GM18517 (cell line): ENCODE data around the gene NAV2.

ENCODE experiments used
- ATAC-seq: cut with Tn5 transposase; IDR thresholded peaks from one replicate; pipeline ENCODE4 v1.9.1; 2021; ENCODE audit warnings: mild to moderate bottlenecking, moderate library complexity; ENCODE audit not compliant: unreplicated experiment

Gene NAV2

GRCh38 chr11:20047769-20048154, 335.1 kb downstream of the NAV2 start:
- ATAC-seq = no peak

- no peak for ATAC-seq
Measured at GRCh38 chr11:20048246-20048645, 335.6 kb downstream of the NAV2 start.

- no peak for ATAC-seq
Measured at GRCh38 chr11:20048707-20049106, 336.1 kb downstream of the NAV2 start.

- ATAC-seq = no peak
Measured at GRCh38 chr11:20049231-20049630, 336.6 kb downstream of the NAV2 start.

GRCh38 chr11:20050048-20050447, 337.4 kb downstream of the NAV2 start:
- no peak for ATAC-seq

- ATAC-seq = no peak
Measured at GRCh38 chr11:20050551-20051333, 338.1 kb downstream of the NAV2 start.

- no peak for ATAC-seq
Measured at GRCh38 chr11:20051469-20052399, 339.1 kb downstream of the NAV2 start.

- no peak for ATAC-seq
Measured at GRCh38 chr11:20053572-20053971, 340.9 kb downstream of the NAV2 start.

GRCh38 chr11:20054584-20054983, 341.9 kb downstream of the NAV2 start:
- no peak for ATAC-seq

- no peak for ATAC-seq
Measured at GRCh38 chr11:20055312-20055711, 342.7 kb downstream of the NAV2 start.

- ATAC-seq = no peak
Measured at GRCh38 chr11:20056109-20056949, 343.7 kb downstream of the NAV2 start.

- ATAC-seq = no peak
Measured at GRCh38 chr11:20056950-20057943, 344.6 kb downstream of the NAV2 start.

GRCh38 chr11:20058749-20059458, 346.3 kb downstream of the NAV2 start:
- ATAC-seq = no peak

- no peak for ATAC-seq
Measured at GRCh38 chr11:20059587-20060021, 347.0 kb downstream of the NAV2 start.

GRCh38 chr11:20060181-20060580, 347.5 kb downstream of the NAV2 start:
- no peak for ATAC-seq

GRCh38 chr11:20060647-20061205, 348.1 kb downstream of the NAV2 start:
- ATAC-seq = no peak

- no peak for ATAC-seq
Measured at GRCh38 chr11:20061776-20062175, 349.1 kb downstream of the NAV2 start.

GRCh38 chr11:20064961-20065405, 352.3 kb downstream of the NAV2 start:
- ATAC-seq = no peak

- ATAC-seq = no peak
Measured at GRCh38 chr11:20065406-20065805, 352.8 kb downstream of the NAV2 start.
